Iris pigment epithelial cell (primary cell): ENCODE measurements around the gene PACSIN2.
A peak's percentile ranks its signal among the peaks of the same experiment; 100 is the strongest.

Source experiments
- DNase-seq: peaks from one replicate; pipeline ENCODE4 v3.0.0-alpha.2; 2011; ENCODE audit warnings: low read depth

Gene PACSIN2

DNA sequence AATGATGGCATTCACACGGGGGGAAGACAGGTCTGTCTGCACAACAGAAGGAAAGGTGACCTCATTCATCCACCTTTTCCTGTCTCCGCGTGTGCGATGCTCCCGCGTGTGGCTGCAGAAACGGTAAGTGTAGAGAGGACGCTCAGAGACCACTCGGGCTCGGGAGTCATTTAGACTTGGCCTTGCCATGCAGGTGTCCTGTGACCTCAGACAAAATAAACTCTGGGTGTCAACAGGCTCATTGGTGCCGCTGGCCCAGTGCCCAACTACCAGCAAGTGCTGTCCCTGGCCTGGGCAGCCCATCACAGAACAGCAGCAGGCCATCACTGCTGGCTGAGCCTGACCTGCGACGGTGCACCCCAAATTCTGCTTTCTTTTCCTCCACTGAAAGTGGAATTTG, 109.7 kb downstream of the PACSIN2 start:
- DNase-seq = no peak

GRCh38 chr22:42904050-42904449, 110.9 kb downstream of the PACSIN2 start:
- DNase-seq = no peak

GRCh38 chr22:42902875-42903510, 112.0 kb downstream of the PACSIN2 start:
- DNase-seq = peak; percentile 84

- DNase-seq = no peak
Observed at GRCh38 chr22:42901790-42902508, 113.0 kb downstream of the PACSIN2 start.

GRCh38 chr22:42897960-42898359, 117.0 kb downstream of the PACSIN2 start:
- no peak for DNase-seq

GRCh38 chr22:42895541-42895981, 119.4 kb downstream of the PACSIN2 start:
- DNase-seq = no peak

- no peak for DNase-seq
Observed at GRCh38 chr22:42895087-42895486, 119.9 kb downstream of the PACSIN2 start.

GRCh38 chr22:42893371-42894150, 121.4 kb downstream of the PACSIN2 start:
- DNase-seq = no peak

DNA sequence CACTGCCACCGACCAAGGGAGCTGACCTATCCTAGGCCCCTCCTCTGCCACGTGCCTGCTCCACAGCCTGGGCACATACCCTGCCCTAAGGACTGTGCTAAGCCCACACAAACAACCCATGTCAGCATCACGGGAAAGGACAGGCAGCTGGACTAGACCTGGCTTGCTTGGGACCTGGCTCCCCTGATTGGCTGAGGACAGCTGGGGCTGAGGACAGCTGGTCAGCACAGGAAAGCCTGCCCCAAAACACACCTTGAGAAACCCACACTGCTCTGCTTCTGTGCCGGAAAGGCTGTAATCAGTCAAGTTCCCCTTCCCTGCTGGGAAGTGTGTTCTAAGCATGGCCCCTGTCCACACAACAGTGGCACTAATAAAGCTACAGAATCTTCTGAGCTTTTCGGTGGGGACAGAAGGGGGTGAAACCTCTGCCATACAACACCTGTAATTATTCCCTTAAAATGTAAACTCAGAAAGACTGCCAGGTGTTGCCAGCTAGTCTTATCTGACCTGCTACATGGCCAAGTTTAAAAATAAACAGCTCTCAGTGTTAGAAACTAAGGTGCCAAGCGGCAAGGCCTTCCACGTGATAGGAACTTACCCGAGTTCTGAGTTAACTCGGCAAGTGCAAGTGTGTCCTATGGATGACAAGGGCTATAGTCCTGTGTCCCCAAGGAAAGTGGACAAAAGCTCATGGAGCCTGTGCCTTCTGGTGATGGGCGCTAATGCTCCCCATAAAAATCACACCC, 122.2 kb downstream of the PACSIN2 start:
- DNase-seq = no peak

DNA sequence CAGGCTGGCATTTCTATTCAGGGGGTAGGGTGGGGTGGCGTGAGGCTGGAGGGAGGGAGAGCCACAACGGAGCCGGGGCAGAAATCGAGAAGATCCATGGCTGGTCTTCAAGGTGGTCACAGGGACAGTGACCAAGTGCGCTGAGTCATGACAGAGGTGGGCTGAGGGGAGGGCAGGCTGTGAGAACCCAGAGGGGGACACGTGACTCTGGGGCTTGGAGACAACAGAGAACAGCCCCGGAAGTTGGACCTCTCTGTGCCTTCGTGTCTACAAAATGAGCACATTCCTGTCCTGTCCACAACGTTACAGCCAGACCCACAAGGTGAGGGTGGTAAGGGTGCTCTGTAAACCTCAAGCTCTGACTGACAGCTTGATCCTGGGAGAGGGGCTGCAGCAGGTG, 122.8 kb downstream of the PACSIN2 start:
- DNase-seq = no peak

GRCh38 chr22:42891696-42892095, 123.3 kb downstream of the PACSIN2 start:
- DNase-seq = no peak

DNA sequence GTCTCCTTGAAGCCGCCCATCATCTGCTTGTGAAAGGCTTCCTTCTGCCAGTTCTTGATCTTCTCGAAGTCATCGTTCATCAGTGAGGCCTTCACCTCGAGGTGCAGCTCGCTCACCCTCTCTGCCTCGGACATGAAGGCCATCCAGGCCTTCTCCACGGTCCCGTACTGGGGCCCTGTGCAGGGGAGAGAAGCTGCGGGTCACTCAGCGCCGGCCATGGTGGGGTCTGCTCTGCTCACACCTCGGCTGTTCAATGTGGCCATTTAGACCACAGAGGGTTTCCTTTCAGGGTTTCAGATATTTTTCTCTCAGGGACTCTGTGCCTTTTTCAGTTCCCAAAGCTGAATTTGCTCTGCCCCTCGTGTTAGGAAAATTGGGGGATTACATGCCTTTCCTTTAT, 123.9 kb downstream of the PACSIN2 start:
- DNase-seq = no peak

DNA sequence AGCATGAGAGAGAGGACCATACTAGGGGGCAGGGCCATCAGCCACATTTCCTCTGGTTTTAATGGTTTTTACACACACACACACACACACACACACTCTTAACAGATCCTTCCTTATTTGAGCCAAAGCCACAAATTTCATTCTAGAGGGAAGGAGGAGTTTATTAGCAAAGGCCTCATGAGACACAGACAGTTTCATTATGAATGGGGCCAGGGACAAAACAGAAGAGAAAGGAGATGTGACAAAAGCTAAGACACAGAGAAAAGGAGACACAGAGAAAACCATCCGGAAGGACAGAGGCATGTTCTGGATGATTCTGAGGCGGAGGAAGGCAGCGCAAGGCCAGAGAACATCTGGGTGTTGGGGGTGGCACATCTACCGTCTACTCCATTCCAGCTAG, 125.6 kb downstream of the PACSIN2 start:
- DNase-seq = no peak

GRCh38 chr22:42887523-42888507, 127.1 kb downstream of the PACSIN2 start:
- DNase-seq = no peak

GRCh38 chr22:42887120-42887519, 127.8 kb downstream of the PACSIN2 start:
- DNase-seq = no peak

GRCh38 chr22:42885446-42885845, 129.5 kb downstream of the PACSIN2 start:
- peak; percentile 20 for DNase-seq

DNA sequence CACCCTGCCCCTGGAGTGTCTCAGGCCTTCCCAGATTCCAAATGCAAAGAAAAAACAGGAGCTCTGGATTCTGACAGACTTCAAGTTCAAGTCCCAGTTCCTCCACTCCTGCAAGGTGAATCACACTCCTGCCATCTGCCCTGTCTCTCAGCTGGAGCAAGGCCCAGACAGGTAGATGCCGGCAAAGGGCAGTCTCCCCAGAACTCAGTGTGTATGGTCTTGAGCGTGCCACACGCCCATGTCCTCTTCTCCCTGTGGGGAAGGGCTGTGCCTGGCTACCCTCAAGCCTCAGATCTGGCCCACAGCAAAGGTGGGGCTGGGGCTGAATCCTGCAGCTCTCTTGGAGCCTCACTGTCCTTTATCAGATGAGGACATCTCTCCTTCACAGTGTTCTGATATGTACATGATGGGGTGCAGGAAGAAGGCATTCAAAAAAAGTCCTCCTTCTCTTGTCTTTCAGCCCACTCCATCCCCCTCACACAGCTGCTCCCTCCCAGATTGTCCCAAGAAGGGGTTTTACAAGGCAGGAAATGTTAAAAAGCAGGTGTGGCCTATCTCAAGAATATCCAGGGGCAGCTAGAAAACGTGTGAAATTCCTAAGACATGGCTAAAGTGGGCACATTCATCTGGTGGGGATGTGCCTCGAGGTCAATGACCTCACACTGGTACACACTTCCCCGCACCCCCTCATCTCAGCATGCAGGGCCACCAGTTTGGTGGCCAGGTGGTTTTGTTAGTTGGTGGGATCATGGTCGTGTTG, 130.2 kb downstream of the PACSIN2 start:
- DNase-seq = no peak

GRCh38 chr22:42883970-42884369, 131.0 kb downstream of the PACSIN2 start:
- no peak for DNase-seq

DNA sequence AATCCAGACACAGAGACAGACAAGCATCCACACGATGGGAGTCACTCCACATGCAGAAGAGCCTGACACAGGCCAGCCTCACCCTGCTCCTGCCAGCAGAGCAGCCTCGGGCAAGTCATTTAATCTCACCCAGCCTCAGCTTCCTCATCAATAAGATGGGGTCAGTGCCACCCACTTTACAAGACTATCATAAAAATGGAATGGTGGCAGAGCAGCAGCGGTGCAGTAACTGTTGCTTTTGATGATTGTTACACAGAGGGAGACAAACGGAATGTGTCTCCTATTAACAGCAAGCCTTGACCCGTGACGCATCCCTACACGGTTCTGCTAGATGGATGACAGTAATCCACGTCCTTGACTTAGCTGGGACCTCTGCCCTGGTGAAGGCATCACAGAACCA, 131.8 kb downstream of the PACSIN2 start:
- no peak for DNase-seq

DNA sequence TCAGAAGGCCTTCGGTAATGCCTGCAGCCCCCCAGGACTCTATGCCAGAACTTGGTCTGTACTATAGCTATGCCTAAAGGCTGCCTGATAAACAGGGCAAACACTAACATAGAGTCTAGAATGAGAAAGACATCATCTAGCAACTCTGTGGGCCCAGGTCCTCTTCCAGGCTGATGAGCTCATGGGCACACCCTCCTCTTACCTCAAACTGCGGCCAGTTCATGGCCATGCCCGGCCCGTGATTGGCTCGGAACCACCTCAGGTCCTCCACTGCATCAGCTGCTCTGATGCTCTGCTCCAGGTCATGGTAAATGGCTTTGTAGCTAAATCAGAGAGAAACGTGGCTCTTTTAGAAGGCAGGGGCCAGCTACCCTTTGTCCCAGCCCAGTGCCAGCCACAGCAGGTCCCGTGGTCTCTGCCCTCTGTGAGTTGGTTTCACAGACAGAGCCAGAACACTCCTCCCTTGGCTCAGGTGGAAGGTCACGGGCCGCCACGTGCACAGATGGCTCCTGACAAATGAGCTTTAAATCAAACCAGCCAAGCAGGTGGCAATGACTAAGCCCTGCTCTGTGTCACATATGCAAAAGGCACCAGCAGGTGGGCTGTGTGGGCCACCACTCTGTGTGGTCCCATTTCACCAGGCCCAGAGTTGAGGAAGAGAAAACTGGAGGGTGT, 132.8 kb downstream of the PACSIN2 start:
- no peak for DNase-seq
